ENCODE measurements around the gene CSRP3.

DNA sequence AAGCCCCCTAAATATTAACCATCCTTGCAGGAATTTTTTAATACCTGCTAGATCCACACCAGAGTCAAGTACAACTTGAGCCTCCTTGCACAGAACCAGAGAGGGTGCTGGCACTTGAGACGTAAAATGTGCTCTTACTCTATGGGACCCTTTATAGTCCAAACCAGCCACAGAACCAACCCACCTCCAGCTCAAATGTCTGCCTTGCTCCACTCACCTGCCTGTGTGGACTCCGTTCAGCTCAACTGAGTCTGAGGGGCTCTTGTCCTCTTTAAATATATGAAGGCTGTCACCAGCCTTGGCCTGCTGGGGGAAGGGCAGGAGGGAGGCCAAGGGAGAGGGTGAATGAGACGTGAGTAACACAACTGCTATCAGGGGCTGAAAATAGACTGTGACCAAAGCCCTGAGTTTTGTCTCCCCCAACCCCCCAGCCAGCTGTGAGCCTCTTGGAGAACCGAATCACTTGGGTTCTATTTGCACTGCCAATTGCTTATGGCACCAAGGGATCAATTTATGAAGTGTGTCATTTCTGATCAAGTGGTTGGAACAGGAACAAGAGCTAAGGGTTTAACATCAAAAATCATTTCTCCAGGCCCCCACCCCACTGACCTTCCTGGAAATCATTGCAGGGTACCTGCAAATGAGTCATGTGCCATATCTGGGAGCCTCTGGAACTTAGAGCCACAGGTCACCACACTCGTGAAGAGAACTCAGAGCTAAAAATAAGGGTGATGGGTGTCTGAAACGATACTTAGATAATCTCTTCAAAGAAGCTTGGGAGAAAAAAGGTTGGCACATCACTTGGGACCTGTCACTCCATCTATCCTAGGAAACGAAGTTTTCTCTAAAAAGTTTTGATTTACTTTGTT is at the start of gene CSRP3:
- TF ChIP-seq, protein P1, sequence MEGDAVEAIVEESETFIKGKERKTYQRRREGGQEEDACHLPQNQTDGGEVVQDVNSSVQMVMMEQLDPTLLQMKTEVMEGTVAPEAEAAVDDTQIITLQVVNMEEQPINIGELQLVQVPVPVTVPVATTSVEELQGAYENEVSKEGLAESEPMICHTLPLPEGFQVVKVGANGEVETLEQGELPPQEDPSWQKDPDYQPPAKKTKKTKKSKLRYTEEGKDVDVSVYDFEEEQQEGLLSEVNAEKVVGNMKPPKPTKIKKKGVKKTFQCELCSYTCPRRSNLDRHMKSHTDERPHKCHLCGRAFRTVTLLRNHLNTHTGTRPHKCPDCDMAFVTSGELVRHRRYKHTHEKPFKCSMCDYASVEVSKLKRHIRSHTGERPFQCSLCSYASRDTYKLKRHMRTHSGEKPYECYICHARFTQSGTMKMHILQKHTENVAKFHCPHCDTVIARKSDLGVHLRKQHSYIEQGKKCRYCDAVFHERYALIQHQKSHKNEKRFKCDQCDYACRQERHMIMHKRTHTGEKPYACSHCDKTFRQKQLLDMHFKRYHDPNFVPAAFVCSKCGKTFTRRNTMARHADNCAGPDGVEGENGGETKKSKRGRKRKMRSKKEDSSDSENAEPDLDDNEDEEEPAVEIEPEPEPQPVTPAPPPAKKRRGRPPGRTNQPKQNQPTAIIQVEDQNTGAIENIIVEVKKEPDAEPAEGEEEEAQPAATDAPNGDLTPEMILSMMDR (IDR thresholded peaks at IDR 0.05), result no peak
- no peak for TF ChIP-seq POLR2A (IDR thresholded peaks at IDR 0.05)

Data from adrenal gland (tissue), 5 donors.